Measurements from ENCODE around the gene OCSTAMP.

GRCh38 chr20:46592580-46593362 is 42.3 kb upstream of the OCSTAMP start:
- TF ChIP-seq TAF1 (IDR thresholded peaks at IDR 0.05; ENCODE audit: borderline replicate concordance, insufficient read depth, low read length) = no peak
- TF ChIP-seq POLR2AphosphoS5 (IDR thresholded peaks at IDR 0.05; ENCODE audit: low read depth, low read length) = no peak
- TF ChIP-seq SIN3A (IDR thresholded peaks at IDR 0.05; ENCODE audit: borderline replicate concordance, insufficient read depth, low read length) = no peak
- TF ChIP-seq REST (IDR thresholded peaks at IDR 0.05; ENCODE audit: insufficient read depth in 1 of 2, low read depth in 2 of 2, low read length in 2 of 2) = no peak

All from PFSK-1 (cell line).